H1 (cell line): Measurements from ENCODE around the gene SMCHD1. TPM values are rescaled to one million over a fixed set of nuclear protein-coding genes. Genes with fewer than 3 reads are reported as not detected.

ENCODE experiments used
- BACH1 ChIP-seq: IDR thresholded peaks from 2 replicates; pipeline ENCODE4 v1.6.1; 2012; ENCODE audit warnings: low read length, improper control_type of control experiment
- CHD7 ChIP-seq: fragments of 300-600 bp; sonication (generic); IDR thresholded peaks from 2 replicates; pipeline ENCODE4 v1.7.1; 2012; ENCODE audit warnings: low read length, moderate library complexity, mild to moderate bottlenecking, inconsistent platforms; ENCODE audit not compliant: insufficient replicate concordance
- NRF1 ChIP-seq: IDR thresholded peaks from 2 replicates; pipeline ENCODE4 v1.6.1; 2011; ENCODE audit warnings: mild to moderate bottlenecking, low read depth, low read length, improper control_type of control experiment
- TAF1 ChIP-seq: IDR thresholded peaks from 2 replicates; pipeline ENCODE4 v1.6.1; 2011; ENCODE audit warnings: mild to moderate bottlenecking, low read depth, low read length
- TAF7 ChIP-seq: optimal IDR thresholded peaks from 2 replicates; pipeline ENCODE3; 2011; ENCODE audit warnings: low read depth, mild to moderate bottlenecking, inconsistent platforms, low read length, moderate library complexity, borderline replicate concordance
- polyA plus RNA-seq, 7 experiments: library from polyadenylated mRNA; depleted of rRNA in 3 of 7; stranded (reverse) in 5 of 7; unstranded in 2 of 7; fragments of >200 nt in 5 of 7; fragments of 200-250 nt in 2 of 7; gene quantifications; 1 replicate in 5 of 7; 2 replicates in 1 of 7; 4 replicates in 1 of 7; pipeline versions ENCODE4 v1.2.1 to v1.2.3, GENCODE V29; 2011 to 2013; ENCODE audit warnings: missing spikeins in 2 of 7, mixed read lengths in 2 of 7
- total RNA-seq: library from RNA; stranded (reverse); fragmentation: NEBNext Ultra II Directional; extraction: Animal tissue kit (Norgen Biotek cat#: 25700); gene quantifications from 2 replicates; pipeline ENCODE4 v1.2.1, GENCODE V29; 2021

SMCHD1 gene
- total and polyA plus RNA-seq, 2 of the 8 experiments (the other 6 are each of a cell fraction or from before 2014, with no cell fraction given): 9.3 to 32.0 TPM

DNA sequence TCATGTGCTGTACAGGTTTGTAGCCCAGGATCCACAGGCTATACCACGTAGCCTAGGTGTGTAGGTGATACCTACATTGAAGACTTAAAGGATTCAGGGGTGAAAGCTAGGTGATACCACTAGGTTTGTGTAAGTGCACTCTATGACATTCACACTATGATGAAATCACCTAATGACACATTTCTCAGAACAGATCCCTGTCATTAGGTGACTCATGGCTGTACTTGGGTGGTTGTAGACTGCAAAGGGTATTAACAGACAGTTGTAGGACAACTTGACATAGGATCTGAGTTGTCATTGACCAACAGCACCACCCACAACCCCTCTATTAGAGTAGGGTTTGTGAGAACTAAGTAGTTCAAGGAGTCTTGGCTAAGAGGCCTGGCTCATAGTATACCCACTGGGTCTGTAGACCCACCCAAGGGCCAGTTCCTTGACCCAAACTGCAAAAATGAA is 27.7 kb upstream of the SMCHD1 start (continued):
- TF ChIP-seq TAF1: no peak
- TF ChIP-seq TAF7: no peak
- no peak for TF ChIP-seq BACH1
- TF ChIP-seq NRF1: no peak
- TF ChIP-seq CHD7: no peak
